Effector CD8-positive, alpha-beta T cell (primary cell): ENCODE results near the gene C14orf180.
"Not testable (repeated sequence)": the region's sequence is repeated elsewhere in the genome, so short reads cannot be mapped to it uniquely, and the experiment has no call there.

Experiments used
- DNase-seq: peaks from one replicate; lab custom pipeline; 2025; lab: John Stamatoyannopoulos, UW

C14orf180 gene

DNA sequence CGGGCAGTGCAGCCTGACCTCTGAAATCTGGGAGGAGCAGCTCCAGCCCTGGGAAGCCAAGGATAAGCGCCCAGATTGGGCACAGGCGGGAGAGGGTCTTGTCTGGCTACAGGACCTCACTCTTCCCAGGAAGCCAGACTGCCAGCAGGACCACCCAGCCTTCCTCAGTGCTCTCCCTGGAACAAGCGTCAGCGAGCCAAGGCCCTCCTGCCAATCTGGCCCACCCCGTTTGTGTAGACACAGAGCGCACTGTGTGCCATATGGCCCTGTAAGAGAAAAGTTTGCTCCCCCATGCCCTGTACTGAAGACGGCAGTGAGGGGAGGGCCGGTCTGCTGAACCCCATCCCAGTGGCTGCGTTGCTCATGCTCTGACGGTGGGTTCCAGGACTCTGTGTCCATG, 1.2 kb upstream of the C14orf180 start:
- DNase-seq: no peak

DNA sequence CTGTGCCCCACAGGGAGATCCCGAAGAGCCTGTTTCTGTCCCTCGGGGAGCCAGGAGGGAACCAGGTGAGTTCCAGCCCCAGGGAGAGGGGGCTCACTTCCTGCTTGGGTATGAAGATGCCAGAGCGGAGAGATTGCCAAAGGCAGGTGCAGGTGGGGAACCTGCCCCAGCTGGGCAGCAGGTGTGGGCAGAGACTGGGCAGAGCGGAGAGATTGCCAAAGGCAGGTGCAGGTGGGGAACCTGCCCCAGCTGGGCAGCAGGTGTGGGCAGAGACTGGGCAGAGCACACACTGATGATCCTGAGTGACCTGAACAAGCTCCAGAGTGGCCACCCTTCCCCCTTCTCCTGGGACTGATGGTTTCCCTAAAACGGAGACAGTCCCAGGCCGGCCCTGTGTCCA, 375 bp downstream of the C14orf180 start:
- DNase-seq: not testable (repeated sequence)

DNA sequence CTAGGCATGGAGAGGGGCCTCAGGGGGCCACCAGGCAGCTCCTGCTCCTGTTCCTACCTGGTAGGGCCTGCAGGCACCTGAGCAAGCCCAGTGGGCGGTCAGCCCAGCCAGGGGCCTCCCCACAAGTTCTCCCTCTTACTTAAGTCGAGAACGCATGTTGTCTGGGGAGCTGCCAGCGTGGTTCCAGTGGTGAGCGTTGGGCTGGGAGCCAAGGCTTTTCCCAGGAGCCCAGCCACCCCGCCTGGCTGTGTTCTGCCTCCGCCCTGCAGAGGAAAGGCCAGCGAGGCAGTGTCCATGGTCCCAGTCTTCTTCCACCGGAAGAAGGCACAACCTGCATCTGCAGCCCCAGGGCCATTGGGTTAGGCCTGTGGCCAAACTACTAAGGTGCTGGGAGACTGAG, 1.4 kb downstream of the C14orf180 start:
- DNase-seq: no peak

DNA sequence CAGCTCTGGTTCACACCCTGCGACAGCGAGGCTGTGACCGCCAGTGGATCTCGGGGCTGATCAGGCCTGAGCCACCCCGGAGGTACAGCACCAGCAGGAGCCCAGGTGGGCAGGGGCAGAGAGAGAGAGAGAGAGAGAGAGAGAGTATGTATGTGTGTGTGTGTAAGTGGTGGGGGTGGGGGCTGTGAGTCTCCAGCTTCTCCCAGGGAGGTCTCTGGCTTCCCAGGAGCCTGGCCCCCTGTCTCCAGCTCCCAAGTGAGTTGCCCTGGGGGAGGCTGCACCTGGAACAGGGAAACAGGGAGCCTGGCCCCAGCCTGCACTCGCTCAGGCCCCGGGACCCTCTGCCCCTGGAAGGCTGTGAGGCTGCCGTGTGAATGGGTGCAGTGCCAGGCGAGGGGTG, 2.0 kb downstream of the C14orf180 start:
- no peak for DNase-seq

GRCh38 chr14:104582005-104582404, 2.4 kb downstream of the C14orf180 start:
- no peak for DNase-seq

- no peak for DNase-seq
These were observed 3.1 kb downstream of the C14orf180 start for GRCh38 chr14:104582662-104583061.

DNA sequence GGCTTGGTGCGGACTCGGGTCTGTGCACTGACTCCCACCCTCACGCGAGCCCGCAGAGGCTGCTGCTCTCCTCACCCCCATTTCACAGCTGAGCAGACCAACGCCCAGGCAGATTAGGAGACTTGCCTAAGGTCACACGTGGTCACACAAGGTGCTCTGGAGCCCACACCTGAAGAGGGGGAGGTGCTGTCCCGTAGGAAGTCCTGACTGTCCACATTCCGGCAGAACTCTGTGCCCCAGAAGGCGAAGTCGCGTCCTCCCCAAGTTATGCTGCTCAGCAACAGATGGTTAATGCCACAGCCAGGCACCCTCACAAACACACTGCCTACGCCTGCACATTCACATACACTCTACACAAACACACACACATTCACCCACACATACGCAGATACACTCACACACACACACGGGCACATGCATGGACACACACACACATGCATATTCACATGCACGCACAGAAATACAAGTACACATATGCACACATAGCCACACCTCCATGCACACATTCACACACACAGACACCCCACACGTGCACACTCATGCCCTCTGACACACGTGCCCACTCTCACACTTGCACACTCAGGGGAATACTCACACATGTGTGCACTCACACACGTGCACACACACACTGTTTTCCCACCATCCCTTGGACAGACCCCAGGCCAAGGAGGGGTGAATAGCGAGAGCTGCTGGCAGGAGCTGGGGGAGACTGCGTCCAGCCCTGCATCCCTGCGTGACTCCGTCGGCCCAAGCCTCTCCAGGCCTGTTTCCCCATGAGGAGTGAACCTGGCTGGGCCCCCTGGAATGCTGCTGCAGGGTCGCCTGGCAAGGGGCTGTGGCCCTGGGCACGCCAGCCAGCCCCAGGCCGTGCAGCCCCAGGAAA, 4.1 kb downstream of the C14orf180 start:
- DNase-seq: no peak

- DNase-seq: no peak
These were observed 5.0 kb downstream of the C14orf180 start for GRCh38 chr14:104584557-104584956.

GRCh38 chr14:104585966-104586697, 6.6 kb downstream of the C14orf180 start:
- DNase-seq: no peak

DNA sequence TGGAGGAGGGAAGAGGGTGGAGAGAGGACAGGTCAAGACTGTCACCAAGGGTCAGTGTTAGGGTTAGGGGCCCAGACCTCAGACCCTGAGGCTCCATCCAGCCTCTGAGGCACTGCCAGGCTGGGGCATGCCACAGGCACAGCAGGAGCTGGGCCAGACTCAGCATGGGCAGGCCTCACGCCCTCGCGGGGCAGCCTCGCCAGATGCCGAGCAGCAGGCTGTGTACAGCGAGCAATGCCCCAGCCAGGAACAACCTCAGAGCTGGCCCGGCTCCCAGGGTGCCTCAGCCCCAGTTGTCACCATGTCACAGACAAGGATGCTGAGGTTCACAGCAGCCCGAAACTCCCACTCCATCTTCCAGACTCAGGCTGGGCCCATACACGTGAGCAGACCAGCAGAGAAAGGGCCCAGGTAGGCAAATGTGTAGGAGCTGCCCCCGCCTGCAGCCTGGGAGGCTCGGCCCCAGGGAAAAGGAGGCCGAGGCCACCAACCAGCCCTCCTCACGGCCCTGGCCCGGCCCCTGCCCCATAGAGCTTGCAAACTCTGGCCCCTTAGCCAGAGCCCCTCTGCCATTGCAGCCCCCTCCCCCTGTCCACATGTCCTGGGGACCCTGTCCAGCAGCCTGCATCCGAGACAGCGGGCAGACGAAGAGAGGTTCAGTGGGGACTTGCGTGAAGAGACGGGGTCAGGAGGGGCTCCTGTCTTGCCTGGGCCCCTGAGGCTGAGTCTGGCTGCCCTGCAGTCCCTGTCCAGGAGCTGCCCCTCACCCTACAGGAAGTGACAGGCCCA, 7.5 kb downstream of the C14orf180 start:
- DNase-seq: no peak

GRCh38 chr14:104587641-104588040, 8.1 kb downstream of the C14orf180 start:
- DNase-seq: no peak

DNA sequence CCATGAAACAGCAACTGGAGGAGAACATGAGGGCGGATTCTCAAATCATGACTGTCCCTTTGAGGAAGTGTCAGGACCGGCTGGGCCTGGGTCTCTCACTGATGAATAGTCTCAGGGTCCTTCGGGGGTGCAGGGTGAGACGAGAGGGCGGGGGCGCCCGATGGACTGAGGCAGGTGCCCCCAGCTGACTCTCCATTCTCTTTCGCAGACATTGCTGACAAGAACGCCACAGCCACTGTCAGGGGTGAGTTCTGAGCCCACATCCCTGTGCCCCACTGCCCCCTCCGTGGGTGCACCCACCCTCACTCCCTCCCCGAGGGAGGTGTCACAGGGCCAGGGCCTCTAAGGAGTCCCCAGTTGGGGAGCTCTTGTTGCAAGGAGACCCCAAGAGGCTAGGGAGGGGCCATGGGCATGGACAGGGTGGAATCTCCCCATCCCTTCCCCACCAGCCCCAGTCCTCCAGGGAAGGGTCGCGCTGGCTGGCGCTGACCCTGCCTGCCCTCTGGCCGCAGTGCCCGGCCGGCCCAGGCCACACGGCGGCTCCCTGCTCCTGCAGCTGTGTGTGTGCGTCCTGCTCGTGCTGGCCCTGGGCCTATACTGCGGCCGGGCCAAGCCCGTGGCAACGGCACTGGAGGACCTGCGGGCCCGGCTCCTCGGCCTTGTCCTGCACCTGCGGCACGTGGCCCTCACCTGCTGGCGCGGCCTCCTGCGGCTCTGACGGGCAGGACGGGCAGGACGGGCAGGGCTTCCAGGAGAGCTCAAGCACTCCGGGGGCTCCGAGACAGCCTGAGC, 8.7 kb downstream of the C14orf180 start:
- no peak for DNase-seq

GRCh38 chr14:104589338-104590195, 10.0 kb downstream of the C14orf180 start:
- no peak for DNase-seq

GRCh38 chr14:104590240-104590965, 10.8 kb downstream of the C14orf180 start:
- DNase-seq: no peak

DNA sequence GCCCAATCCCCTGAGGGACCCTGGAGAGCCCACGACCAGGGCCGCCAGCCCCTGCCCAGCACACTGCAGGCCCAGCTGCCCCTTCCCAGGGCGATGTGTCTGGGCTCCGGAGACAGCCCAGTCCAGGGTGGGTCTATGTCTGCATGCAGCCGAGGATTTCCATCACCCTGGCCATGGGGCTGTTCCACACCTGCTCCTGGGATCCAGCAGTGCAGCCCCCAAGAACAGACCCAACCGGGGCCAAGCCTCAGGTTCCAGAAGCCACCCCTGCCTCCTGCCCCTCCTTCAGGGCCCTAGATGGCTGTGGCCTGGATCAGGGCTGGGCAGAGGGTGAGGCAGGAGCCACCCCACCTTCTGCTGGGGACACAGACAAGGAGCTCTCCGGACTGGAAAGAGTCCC, 11.5 kb downstream of the C14orf180 start:
- no peak for DNase-seq

DNA sequence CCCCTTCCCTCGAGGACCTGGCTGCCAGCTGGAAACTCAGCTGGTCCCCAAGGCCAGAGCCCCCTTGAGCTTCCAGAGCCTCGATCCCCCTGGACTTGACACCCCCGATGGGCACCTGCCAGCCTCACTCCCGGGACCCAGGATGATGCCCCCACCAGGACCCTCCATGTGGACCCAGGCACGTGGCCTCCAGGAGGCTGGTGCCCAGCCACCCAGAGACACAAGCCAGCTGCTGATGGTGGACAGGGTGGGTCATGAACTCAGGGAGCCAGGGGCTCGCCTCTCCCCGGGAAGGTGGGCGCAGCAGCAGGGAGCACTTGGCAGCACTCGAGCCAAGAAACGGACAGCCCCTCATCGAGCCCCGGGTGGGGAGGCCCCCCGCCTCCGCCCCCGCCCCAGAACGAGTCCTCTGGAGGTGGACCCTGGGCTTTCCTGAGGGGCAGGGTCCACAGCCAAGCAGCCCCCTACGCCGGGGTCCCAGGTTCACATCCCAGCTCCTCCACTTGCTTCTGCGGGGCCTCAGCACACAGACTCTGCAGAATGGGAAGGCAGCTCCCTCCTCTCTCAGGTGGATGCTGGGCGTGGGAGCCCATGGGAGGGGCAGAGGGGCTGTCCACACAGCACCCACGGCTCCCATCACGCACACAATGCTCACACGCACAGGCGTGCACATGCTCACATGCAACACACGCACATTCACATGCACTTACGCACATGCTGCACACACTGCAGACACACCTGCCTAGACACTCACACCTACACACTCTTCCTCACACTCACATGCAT, 12.1 kb downstream of the C14orf180 start:
- no peak for DNase-seq

DNA sequence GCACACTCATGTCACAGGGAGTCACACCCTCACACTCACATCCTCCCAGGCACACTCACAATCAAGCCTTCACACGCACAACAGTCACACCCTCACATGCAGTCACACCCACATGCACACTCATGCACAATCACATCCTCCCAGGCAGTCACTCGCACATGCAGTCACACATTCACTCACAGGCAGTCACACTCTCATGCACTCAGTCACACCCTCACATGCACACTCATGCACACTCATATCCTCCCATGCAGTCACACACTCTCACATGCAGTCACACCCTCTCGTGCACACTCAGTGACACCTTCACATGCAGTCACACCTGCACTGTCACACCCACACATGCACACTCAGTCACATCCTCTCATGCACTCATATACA, 12.7 kb downstream of the C14orf180 start:
- no peak for DNase-seq

DNA sequence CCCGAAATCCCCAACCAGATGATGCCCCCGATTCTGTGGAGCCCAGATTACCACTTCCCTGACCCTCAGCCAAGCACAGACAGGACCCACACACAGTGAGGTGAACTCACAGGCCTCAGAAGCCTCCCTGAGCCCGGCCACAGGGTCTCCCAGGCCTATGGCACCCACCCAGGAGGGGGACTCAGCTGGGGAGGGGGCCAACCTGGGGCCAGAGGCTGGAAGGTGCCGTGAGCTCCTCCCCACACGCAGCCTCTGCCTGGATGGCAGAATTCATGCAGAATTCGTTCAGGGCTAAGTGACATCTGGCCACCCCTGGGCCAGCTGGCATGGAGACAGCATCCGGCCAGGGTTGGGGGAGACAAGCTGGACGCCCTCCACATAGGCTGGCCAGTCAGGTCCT, 13.2 kb downstream of the C14orf180 start:
- DNase-seq: no peak

DNA sequence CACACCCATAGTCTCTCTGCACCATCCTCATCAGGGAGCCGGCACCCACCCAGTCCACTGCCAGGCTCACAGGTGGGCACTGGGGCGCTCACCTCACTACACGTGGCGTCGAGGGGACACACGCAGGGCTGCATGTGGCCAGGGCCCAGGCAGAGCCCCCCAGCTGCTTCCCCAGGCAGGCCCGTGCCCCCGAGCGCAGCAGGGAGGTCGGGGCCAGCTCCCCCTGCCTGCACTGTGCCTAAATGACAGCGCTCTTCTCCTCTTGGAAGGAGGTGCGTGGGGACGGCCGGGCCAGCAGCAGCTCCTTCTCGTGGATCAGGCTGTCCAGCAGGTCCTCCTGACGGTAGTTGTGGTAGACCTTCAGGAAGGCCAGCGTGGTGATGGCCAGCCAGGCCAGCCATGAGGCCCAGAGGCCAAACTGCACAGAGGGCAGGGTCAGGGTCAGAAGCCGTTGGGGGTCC, 13.7 kb downstream of the C14orf180 start:
- DNase-seq: no peak
